ENCODE measurements around the gene ACAD9.

DNA sequence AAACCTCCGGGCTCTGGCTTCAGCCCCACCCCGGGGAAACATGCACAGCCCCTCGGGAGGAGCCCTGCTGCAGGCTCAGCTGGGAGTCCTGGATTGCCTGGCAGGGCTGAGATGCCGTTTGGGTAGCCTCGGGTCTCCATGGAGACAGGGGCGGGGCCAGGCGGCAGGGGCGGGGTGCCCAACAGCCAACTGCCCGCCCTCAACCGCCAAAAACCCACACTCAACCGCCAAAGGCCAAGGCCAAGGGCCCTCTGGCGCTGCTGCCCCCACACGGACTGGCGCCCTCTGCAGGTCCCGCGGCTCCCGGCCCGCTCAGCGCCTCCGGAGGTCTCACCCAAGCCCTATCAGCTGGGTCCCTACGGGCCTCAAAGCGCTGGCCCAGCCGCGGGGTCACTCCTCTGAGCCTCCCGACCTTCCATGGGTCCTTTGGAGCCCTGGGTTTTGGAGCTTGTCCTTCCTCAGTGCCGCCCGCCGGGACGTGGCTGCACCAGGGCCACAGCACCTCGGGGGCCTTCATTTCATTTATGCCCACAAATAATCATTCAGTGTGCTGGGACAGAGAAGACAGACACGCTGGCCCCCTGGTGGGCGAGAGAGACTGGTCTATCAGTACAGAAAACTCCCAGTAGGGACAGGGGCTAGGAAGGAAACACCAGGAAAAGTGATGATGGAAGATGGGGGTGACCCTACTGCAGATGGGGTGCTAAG, 33.5 kb upstream of the ACAD9 start:
- TF ChIP-seq, protein P1, sequence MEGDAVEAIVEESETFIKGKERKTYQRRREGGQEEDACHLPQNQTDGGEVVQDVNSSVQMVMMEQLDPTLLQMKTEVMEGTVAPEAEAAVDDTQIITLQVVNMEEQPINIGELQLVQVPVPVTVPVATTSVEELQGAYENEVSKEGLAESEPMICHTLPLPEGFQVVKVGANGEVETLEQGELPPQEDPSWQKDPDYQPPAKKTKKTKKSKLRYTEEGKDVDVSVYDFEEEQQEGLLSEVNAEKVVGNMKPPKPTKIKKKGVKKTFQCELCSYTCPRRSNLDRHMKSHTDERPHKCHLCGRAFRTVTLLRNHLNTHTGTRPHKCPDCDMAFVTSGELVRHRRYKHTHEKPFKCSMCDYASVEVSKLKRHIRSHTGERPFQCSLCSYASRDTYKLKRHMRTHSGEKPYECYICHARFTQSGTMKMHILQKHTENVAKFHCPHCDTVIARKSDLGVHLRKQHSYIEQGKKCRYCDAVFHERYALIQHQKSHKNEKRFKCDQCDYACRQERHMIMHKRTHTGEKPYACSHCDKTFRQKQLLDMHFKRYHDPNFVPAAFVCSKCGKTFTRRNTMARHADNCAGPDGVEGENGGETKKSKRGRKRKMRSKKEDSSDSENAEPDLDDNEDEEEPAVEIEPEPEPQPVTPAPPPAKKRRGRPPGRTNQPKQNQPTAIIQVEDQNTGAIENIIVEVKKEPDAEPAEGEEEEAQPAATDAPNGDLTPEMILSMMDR (IDR thresholded peaks at IDR 0.05), result peak; percentile 67
- TF ChIP-seq, protein P2, sequence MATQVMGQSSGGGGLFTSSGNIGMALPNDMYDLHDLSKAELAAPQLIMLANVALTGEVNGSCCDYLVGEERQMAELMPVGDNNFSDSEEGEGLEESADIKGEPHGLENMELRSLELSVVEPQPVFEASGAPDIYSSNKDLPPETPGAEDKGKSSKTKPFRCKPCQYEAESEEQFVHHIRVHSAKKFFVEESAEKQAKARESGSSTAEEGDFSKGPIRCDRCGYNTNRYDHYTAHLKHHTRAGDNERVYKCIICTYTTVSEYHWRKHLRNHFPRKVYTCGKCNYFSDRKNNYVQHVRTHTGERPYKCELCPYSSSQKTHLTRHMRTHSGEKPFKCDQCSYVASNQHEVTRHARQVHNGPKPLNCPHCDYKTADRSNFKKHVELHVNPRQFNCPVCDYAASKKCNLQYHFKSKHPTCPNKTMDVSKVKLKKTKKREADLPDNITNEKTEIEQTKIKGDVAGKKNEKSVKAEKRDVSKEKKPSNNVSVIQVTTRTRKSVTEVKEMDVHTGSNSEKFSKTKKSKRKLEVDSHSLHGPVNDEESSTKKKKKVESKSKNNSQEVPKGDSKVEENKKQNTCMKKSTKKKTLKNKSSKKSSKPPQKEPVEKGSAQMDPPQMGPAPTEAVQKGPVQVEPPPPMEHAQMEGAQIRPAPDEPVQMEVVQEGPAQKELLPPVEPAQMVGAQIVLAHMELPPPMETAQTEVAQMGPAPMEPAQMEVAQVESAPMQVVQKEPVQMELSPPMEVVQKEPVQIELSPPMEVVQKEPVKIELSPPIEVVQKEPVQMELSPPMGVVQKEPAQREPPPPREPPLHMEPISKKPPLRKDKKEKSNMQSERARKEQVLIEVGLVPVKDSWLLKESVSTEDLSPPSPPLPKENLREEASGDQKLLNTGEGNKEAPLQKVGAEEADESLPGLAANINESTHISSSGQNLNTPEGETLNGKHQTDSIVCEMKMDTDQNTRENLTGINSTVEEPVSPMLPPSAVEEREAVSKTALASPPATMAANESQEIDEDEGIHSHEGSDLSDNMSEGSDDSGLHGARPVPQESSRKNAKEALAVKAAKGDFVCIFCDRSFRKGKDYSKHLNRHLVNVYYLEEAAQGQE (IDR thresholded peaks at IDR 0.05; ENCODE audit: low read depth, low read length), result no peak
- TF ChIP-seq, protein P3, sequence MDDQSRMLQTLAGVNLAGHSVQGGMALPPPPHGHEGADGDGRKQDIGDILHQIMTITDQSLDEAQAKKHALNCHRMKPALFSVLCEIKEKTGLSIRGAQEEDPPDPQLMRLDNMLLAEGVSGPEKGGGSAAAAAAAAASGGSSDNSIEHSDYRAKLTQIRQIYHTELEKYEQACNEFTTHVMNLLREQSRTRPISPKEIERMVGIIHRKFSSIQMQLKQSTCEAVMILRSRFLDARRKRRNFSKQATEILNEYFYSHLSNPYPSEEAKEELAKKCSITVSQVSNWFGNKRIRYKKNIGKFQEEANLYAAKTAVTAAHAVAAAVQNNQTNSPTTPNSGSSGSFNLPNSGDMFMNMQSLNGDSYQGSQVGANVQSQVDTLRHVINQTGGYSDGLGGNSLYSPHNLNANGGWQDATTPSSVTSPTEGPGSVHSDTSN (IDR thresholded peaks at IDR 0.05), result no peak
- TF ChIP-seq MXI1 (IDR thresholded peaks at IDR 0.05; ENCODE audit: low read depth, low read length) (0 out of 2 replicates have a peak, but pooled peaks have one; percentile 15), POLR2AphosphoS5 (IDR thresholded peaks at IDR 0.05; ENCODE audit: low read depth, low read length) (peak; percentile 38; the same call in 1 of the 2 replicates), RFX5 (IDR thresholded peaks at IDR 0.05; ENCODE audit: low read length) (no peak), ELF1 (IDR thresholded peaks at IDR 0.05) (no peak), TCF12 (IDR thresholded peaks at IDR 0.05) (no peak), RXRA (IDR thresholded peaks at IDR 0.05; ENCODE audit: borderline replicate concordance, low read depth) (no peak)
- TF ChIP-seq, protein P4, sequence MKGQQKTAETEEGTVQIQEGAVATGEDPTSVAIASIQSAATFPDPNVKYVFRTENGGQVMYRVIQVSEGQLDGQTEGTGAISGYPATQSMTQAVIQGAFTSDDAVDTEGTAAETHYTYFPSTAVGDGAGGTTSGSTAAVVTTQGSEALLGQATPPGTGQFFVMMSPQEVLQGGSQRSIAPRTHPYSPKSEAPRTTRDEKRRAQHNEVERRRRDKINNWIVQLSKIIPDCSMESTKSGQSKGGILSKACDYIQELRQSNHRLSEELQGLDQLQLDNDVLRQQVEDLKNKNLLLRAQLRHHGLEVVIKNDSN (IDR thresholded peaks at IDR 0.05; ENCODE audit: borderline replicate concordance, low read depth), result no peak
- TF ChIP-seq, protein P5, sequence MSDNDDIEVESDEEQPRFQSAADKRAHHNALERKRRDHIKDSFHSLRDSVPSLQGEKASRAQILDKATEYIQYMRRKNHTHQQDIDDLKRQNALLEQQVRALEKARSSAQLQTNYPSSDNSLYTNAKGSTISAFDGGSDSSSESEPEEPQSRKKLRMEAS (IDR thresholded peaks at IDR 0.05; ENCODE audit: low read depth), result no peak

All from SK-N-SH (cell line).